ENCODE results near the gene CYP19A1.

DNA sequence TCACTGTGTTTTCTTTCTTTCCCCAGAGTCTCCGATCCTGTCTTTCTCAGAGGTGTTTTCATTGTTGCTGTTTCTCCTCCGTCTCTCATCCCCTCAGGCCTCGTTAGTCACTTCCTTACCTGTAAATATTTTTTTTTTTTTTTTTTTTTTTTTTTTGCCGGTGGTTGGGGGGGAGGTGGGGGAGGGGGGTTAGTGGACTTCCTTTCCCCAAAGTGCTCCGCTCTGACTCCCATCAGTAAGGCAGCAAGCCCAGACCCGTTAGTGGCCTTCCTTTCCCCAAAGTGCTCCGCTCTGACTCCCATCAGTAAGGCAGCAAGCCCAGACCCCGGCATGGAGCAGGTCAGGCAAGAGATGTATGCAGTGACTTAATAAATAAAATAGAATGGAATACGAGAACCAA lies 146.6 kb downstream of the CYP19A1 start:
- TF ChIP-seq EZH2 (IDR thresholded peaks at IDR 0.05; ENCODE audit: insufficient read depth, poor library complexity, severe bottlenecking) (no peak), EZH2phosphoT487 (IDR thresholded peaks at IDR 0.05; ENCODE audit: insufficient read depth, low read depth) (no peak)

All from GM23248 (cell line).